WTC11 (cell line): ENCODE data around the gene JUP. TPM values are rescaled to one million over a fixed set of nuclear protein-coding genes. Genes with fewer than 3 reads are reported as not detected.

Experiments used
- ATAC-seq: fragments of 200-7000 bp; cut with Tn5 transposase; 2 replicates; pipeline ENCODE4 v1.10.0; 2021; ENCODE audit warnings: mild to moderate bottlenecking, moderate library complexity
- CTCF ChIA-PET: fragments of 300-600 bp; sonication (Branson Sonifier 250); formaldehyde crosslinking; loops from one replicate; lab custom pipeline; 2021; ENCODE audit warnings: antibody characterized with exemption; lab: Charles Lee
- POLR2A ChIA-PET: fragments of 350-600 bp; sonication (Branson Sonifier 250); formaldehyde crosslinking; loops from one replicate; lab custom pipeline; 2021; ENCODE audit warnings: antibody characterized with exemption; lab: Charles Lee
- DNase-seq: peaks from one replicate; pipeline ENCODE4 v3.0.0; 2021; ENCODE audit warnings: low spot score
- H3K27ac Mint-ChIP-seq: 2 replicates; pipeline ENCODE4 v1.8.0; 2021; ENCODE audit warnings: mixed read lengths
- H3K27me3 Mint-ChIP-seq: 2 replicates; pipeline ENCODE4 v1.8.0; 2021; ENCODE audit warnings: low read depth, mild to moderate bottlenecking, moderate library complexity, mixed read lengths
- H3K36me3 Mint-ChIP-seq: 2 replicates; pipeline ENCODE4 v1.8.0; 2021; ENCODE audit warnings: mixed read lengths
- H3K4me1 Mint-ChIP-seq: 2 replicates; pipeline ENCODE4 v1.8.0; 2022; ENCODE audit warnings: mixed read lengths
- H3K4me3 Mint-ChIP-seq: 2 replicates; pipeline ENCODE4 v1.8.0; 2021; ENCODE audit warnings: mild to moderate bottlenecking, moderate library complexity, mixed read lengths
- H3K9me3 Mint-ChIP-seq: 2 replicates; pipeline ENCODE4 v1.8.0; 2021; ENCODE audit warnings: mixed read lengths
- ARID4B ChIP-seq: sonication (generic); formaldehyde crosslinking; IDR thresholded peaks from 2 replicates; pipeline ENCODE4 v1.8.0; 2023; ENCODE audit warnings: missing genetic modification reagents, mild to moderate bottlenecking, borderline replicate concordance
- ATF1 ChIP-seq: sonication (generic); formaldehyde crosslinking; IDR thresholded peaks from 2 replicates; pipeline ENCODE4 v1.8.1; 2023; ENCODE audit warnings: mild to moderate bottlenecking, moderate library complexity, missing genetic modification reagents
- E2F5 ChIP-seq: sonication (generic); formaldehyde crosslinking; IDR thresholded peaks from 2 replicates; pipeline ENCODE4 v1.8.1; 2022; ENCODE audit warnings: mild to moderate bottlenecking, moderate library complexity, missing genetic modification reagents
- FOXK1 ChIP-seq: sonication (generic); formaldehyde crosslinking; IDR thresholded peaks from 2 replicates; pipeline ENCODE4 v1.8.0; 2022; ENCODE audit warnings: mild to moderate bottlenecking, moderate library complexity, missing genetic modification reagents
- FOXP4 ChIP-seq: sonication (generic); formaldehyde crosslinking; IDR thresholded peaks from 2 replicates; pipeline ENCODE4 v1.8.0; 2022; ENCODE audit warnings: mild to moderate bottlenecking, missing genetic modification reagents
- HMGA2 ChIP-seq: fragments of 250-450 bp; sonication (Bioruptor Pico); IDR thresholded peaks from 2 replicates; pipeline ENCODE4 v1.4.0; 2021; ENCODE audit warnings: mild to moderate bottlenecking, moderate library complexity
- HMGXB4 ChIP-seq: sonication (generic); formaldehyde crosslinking; IDR thresholded peaks from 2 replicates; pipeline ENCODE4 v1.8.1; 2023; ENCODE audit warnings: mild to moderate bottlenecking, moderate library complexity, missing genetic modification reagents
- IRF1 ChIP-seq: sonication (generic); formaldehyde crosslinking; IDR thresholded peaks from 2 replicates; pipeline ENCODE4 v1.8.0; 2023; ENCODE audit warnings: missing genetic modification reagents
- JAZF1 ChIP-seq: fragments of 250-450 bp; sonication (Bioruptor Pico); IDR thresholded peaks from 2 replicates; pipeline ENCODE4 v1.9.0; 2021; ENCODE audit warnings: moderate library complexity, mild to moderate bottlenecking, inconsistent platforms
- MAX ChIP-seq: sonication (generic); formaldehyde crosslinking; IDR thresholded peaks from 2 replicates; pipeline ENCODE4 v1.8.0; 2022; ENCODE audit warnings: mild to moderate bottlenecking, missing genetic modification reagents
- SMAD4 ChIP-seq: sonication (generic); formaldehyde crosslinking; IDR thresholded peaks from 2 replicates; pipeline ENCODE4 v1.8.0; 2022; ENCODE audit warnings: mild to moderate bottlenecking, missing genetic modification reagents
- TEAD1 ChIP-seq: sonication (generic); formaldehyde crosslinking; IDR thresholded peaks from 2 replicates; pipeline ENCODE4 v1.8.0; 2022; ENCODE audit warnings: mild to moderate bottlenecking, missing genetic modification reagents
- ZBTB43 ChIP-seq: sonication (generic); formaldehyde crosslinking; IDR thresholded peaks from 2 replicates; pipeline ENCODE4 v1.8.1; 2023; ENCODE audit warnings: mild to moderate bottlenecking, missing genetic modification reagents
- ZNF416 ChIP-seq: fragments of 250-450 bp; sonication (Bioruptor Pico); IDR thresholded peaks from 2 replicates; pipeline ENCODE4 v1.9.0; 2021; ENCODE audit warnings: mild to moderate bottlenecking, inconsistent platforms
- ZNF532 ChIP-seq: fragments of 250-450 bp; sonication (Bioruptor Pico); IDR thresholded peaks from 2 replicates; pipeline ENCODE4 v1.9.0; 2021; ENCODE audit warnings: mild to moderate bottlenecking, borderline replicate concordance
- total RNA-seq: library from RNA; stranded (reverse); gene quantifications from 3 replicates; pipeline ENCODE4 v1.2.3, GENCODE V29; 2021

Gene JUP
- total RNA-seq, 1 experiment from 2014 or later = 103 TPM

GRCh38 chr17:41811549-41812380, 25.3 kb upstream of the JUP start, which contains the start of gene P3H4 (continued):
- TF ChIP-seq FOXK1 (CRISPR knock-in tag) = peak; percentile 48; the same call in 1 of the 2 replicates
- TF ChIP-seq SMAD4 = no peak
- TF ChIP-seq HMGXB4 (CRISPR knock-in tag) = peak; percentile 97
- TF ChIP-seq, all 79 proteins: peak for 18

- ChIA-PET CTCF (interaction anchor here (0.6 to 4.6 kb wide), 34 partner anchors 8 to 262 kb away, joined by 3 to 91 read pairs (median 5); partner anchors contain the start of genes ACLY, JUP and KLHL11), POLR2A (interaction anchor here (0.5 to 4.3 kb wide), 7 partner anchors 9 to 1522 kb away, joined by 3 to 62 read pairs (median 7); partner anchors contain the start of genes JUP and KLHL11)
- H3K27me3 Mint-ChIP-seq = peaks cover 7% of the 10 kb centered on the region
- H3K36me3 Mint-ChIP-seq = peaks cover 17% of the 10 kb centered on the region
- peak; percentile 57 for DNase-seq
- ATAC-seq = peak; percentile 1
- H3K4me3 Mint-ChIP-seq = peak overlapping the region; percentile 98
- no peaks in the 10 kb centered on the region for H3K9me3 Mint-ChIP-seq
- H3K4me1 Mint-ChIP-seq = peaks cover 24% of the 10 kb centered on the region
- H3K27ac Mint-ChIP-seq = no peak overlapping the region
- no peak for TF ChIP-seq JAZF1 (CRISPR knock-in tag)
- no peak for TF ChIP-seq ZNF532 (CRISPR knock-in tag)
- no peak for TF ChIP-seq TEAD1
- no peak for TF ChIP-seq ZBTB43 (CRISPR knock-in tag)
- no peak for TF ChIP-seq ZNF416 (CRISPR knock-in tag)
- 0 out of 2 replicates have a peak, but pooled peaks have one; percentile 50 for TF ChIP-seq ARID4B (CRISPR knock-in tag)
- no peak for TF ChIP-seq HMGA2 (CRISPR knock-in tag)
- peak; percentile 69 for TF ChIP-seq MAX (CRISPR knock-in tag)
- TF ChIP-seq FOXP4 (CRISPR knock-in tag) = 0 out of 2 replicates have a peak, but pooled peaks have one; percentile 17
- no peak for TF ChIP-seq E2F5 (CRISPR knock-in tag)
- no peak for TF ChIP-seq IRF1 (CRISPR knock-in tag)
- peak; percentile 38; the same call in 1 of the 2 replicates for TF ChIP-seq ATF1 (CRISPR knock-in tag)
- TF ChIP-seq FOXK1 (CRISPR knock-in tag) = 0 out of 2 replicates have a peak, but pooled peaks have one; percentile 16
These were observed 24.4 kb upstream of the JUP start for GRCh38 chr17:41810659-41811548.
